ENCODE measurements around the gene CMIP.

Gene CMIP

GRCh38 chr16:81586417-81586816 lies 141.8 kb downstream of the CMIP start:
- H3K9me3 ChIP-seq (ENCODE audit: control insufficient read depth in 1 of 2, low read length in 2 of 2) = no peaks in the 10 kb centered on the region
- no peak overlapping the region for H3K4me3 ChIP-seq (ENCODE audit: low read depth in 1 of 2, low read length in 2 of 2)
- H3K36me3 ChIP-seq (ENCODE audit: control insufficient read depth in 1 of 2, insufficient read depth in 2 of 2, low read length in 2 of 2) = no peaks in the 10 kb centered on the region
- H3K27ac ChIP-seq (ENCODE audit: low read length) = no peak overlapping the region
- no peaks in the 10 kb centered on the region for H3K27me3 ChIP-seq (ENCODE audit: low read depth, low read length)
- H3K4me1 ChIP-seq (ENCODE audit: control insufficient read depth in 1 of 2, insufficient read depth in 2 of 2, low read length in 2 of 2) = peaks cover 0 to 5% of the 10 kb centered on the region in 2 donors

GRCh38 chr16:81586977-81587625 lies 142.5 kb downstream of the CMIP start:
- Histone ChIP-seq H3K27me3 (ENCODE audit: low read depth, low read length) (no peaks in the 10 kb centered on the region), H3K9me3 (ENCODE audit: control insufficient read depth in 1 of 2, low read length in 2 of 2) (no peaks in the 10 kb centered on the region), H3K27ac (ENCODE audit: low read length) (no peak overlapping the region), H3K4me1 (ENCODE audit: control insufficient read depth in 1 of 2, insufficient read depth in 2 of 2, low read length in 2 of 2) (peaks cover 0 to 5% of the 10 kb centered on the region in 2 donors), H3K4me3 (ENCODE audit: low read depth in 1 of 2, low read length in 2 of 2) (no peak overlapping the region), H3K36me3 (ENCODE audit: control insufficient read depth in 1 of 2, insufficient read depth in 2 of 2, low read length in 2 of 2) (no peaks in the 10 kb centered on the region)

- H3K9me3 ChIP-seq (ENCODE audit: control insufficient read depth in 1 of 2, low read length in 2 of 2) = no peaks in the 10 kb centered on the region
- no peaks in the 10 kb centered on the region for H3K36me3 ChIP-seq (ENCODE audit: control insufficient read depth in 1 of 2, insufficient read depth in 2 of 2, low read length in 2 of 2)
- H3K27me3 ChIP-seq (ENCODE audit: low read depth, low read length) = no peaks in the 10 kb centered on the region
- H3K27ac ChIP-seq (ENCODE audit: low read length) = no peak overlapping the region
- no peak overlapping the region for H3K4me3 ChIP-seq (ENCODE audit: low read depth in 1 of 2, low read length in 2 of 2)
- peaks cover 5% of the 10 kb centered on the region in 2 donors for H3K4me1 ChIP-seq (ENCODE audit: control insufficient read depth in 1 of 2, insufficient read depth in 2 of 2, low read length in 2 of 2)
These were observed 143.1 kb downstream of the CMIP start for GRCh38 chr16:81587626-81588160.

- Histone ChIP-seq H3K4me3 (ENCODE audit: low read depth in 1 of 2, low read length in 2 of 2) (no peak overlapping the region), H3K4me1 (ENCODE audit: control insufficient read depth in 1 of 2, insufficient read depth in 2 of 2, low read length in 2 of 2) (peaks cover 5 to 12% of the 10 kb centered on the region in 2 donors), H3K9me3 (ENCODE audit: control insufficient read depth in 1 of 2, low read length in 2 of 2) (no peaks in the 10 kb centered on the region), H3K36me3 (ENCODE audit: control insufficient read depth in 1 of 2, insufficient read depth in 2 of 2, low read length in 2 of 2) (no peaks in the 10 kb centered on the region), H3K27ac (ENCODE audit: low read length) (no peak overlapping the region), H3K27me3 (ENCODE audit: low read depth, low read length) (no peaks in the 10 kb centered on the region)
These were observed 143.9 kb downstream of the CMIP start for GRCh38 chr16:81588326-81589081.

GRCh38 chr16:81589975-81590650 lies 145.5 kb downstream of the CMIP start:
- no peaks in the 10 kb centered on the region for H3K27me3 ChIP-seq (ENCODE audit: low read depth, low read length)

GRCh38 chr16:81590714-81591544 lies 146.3 kb downstream of the CMIP start:
- peaks cover 0 to 13% of the 10 kb centered on the region in 2 donors for H3K4me1 ChIP-seq (ENCODE audit: control insufficient read depth in 1 of 2, insufficient read depth in 2 of 2, low read length in 2 of 2)
- H3K9me3 ChIP-seq (ENCODE audit: control insufficient read depth in 1 of 2, low read length in 2 of 2) = no peaks in the 10 kb centered on the region
- no peaks in the 10 kb centered on the region for H3K36me3 ChIP-seq (ENCODE audit: control insufficient read depth in 1 of 2, insufficient read depth in 2 of 2, low read length in 2 of 2)
- H3K4me3 ChIP-seq (ENCODE audit: low read depth in 1 of 2, low read length in 2 of 2) = no peak overlapping the region
- no peaks in the 10 kb centered on the region for H3K27me3 ChIP-seq (ENCODE audit: low read depth, low read length)
- no peak overlapping the region for H3K27ac ChIP-seq (ENCODE audit: low read length)

More at GRCh38 chr16:81589975-81590650, 145.5 kb downstream of the CMIP start:
- no peaks in the 10 kb centered on the region for H3K9me3 ChIP-seq (ENCODE audit: control insufficient read depth in 1 of 2, low read length in 2 of 2)
- peaks cover 0 to 13% of the 10 kb centered on the region in 2 donors for H3K4me1 ChIP-seq (ENCODE audit: control insufficient read depth in 1 of 2, insufficient read depth in 2 of 2, low read length in 2 of 2)
- H3K4me3 ChIP-seq (ENCODE audit: low read depth in 1 of 2, low read length in 2 of 2) = no peak overlapping the region
- no peaks in the 10 kb centered on the region for H3K36me3 ChIP-seq (ENCODE audit: control insufficient read depth in 1 of 2, insufficient read depth in 2 of 2, low read length in 2 of 2)
- H3K27ac ChIP-seq (ENCODE audit: low read length) = no peak overlapping the region

- H3K4me3 ChIP-seq (ENCODE audit: low read depth in 1 of 2, low read length in 2 of 2) = no peak overlapping the region
- no peak overlapping the region for H3K27ac ChIP-seq (ENCODE audit: low read length)
- peaks cover 0 to 13% of the 10 kb centered on the region in 2 donors for H3K4me1 ChIP-seq (ENCODE audit: control insufficient read depth in 1 of 2, insufficient read depth in 2 of 2, low read length in 2 of 2)
- H3K9me3 ChIP-seq (ENCODE audit: control insufficient read depth in 1 of 2, low read length in 2 of 2) = no peaks in the 10 kb centered on the region
- H3K27me3 ChIP-seq (ENCODE audit: low read depth, low read length) = no peaks in the 10 kb centered on the region
- no peaks in the 10 kb centered on the region for H3K36me3 ChIP-seq (ENCODE audit: control insufficient read depth in 1 of 2, insufficient read depth in 2 of 2, low read length in 2 of 2)
These were observed 146.9 kb downstream of the CMIP start for GRCh38 chr16:81591545-81591870.

GRCh38 chr16:81592353-81592866 lies 147.8 kb downstream of the CMIP start:
- Histone ChIP-seq H3K4me1 (ENCODE audit: control insufficient read depth in 1 of 2, insufficient read depth in 2 of 2, low read length in 2 of 2) (peaks cover 0 to 13% of the 10 kb centered on the region in 2 donors), H3K9me3 (ENCODE audit: control insufficient read depth in 1 of 2, low read length in 2 of 2) (no peaks in the 10 kb centered on the region), H3K4me3 (ENCODE audit: low read depth in 1 of 2, low read length in 2 of 2) (no peak overlapping the region), H3K27me3 (ENCODE audit: low read depth, low read length) (no peaks in the 10 kb centered on the region), H3K27ac (ENCODE audit: low read length) (no peak overlapping the region), H3K36me3 (ENCODE audit: control insufficient read depth in 1 of 2, insufficient read depth in 2 of 2, low read length in 2 of 2) (no peaks in the 10 kb centered on the region)

- Histone ChIP-seq H3K9me3 (ENCODE audit: control insufficient read depth in 1 of 2, low read length in 2 of 2) (no peaks in the 10 kb centered on the region), H3K36me3 (ENCODE audit: control insufficient read depth in 1 of 2, insufficient read depth in 2 of 2, low read length in 2 of 2) (no peaks in the 10 kb centered on the region), H3K4me3 (ENCODE audit: low read depth in 1 of 2, low read length in 2 of 2) (no peak overlapping the region), H3K4me1 (ENCODE audit: control insufficient read depth in 1 of 2, insufficient read depth in 2 of 2, low read length in 2 of 2) (peaks cover 0 to 13% of the 10 kb centered on the region in 2 donors), H3K27me3 (ENCODE audit: low read depth, low read length) (no peaks in the 10 kb centered on the region), H3K27ac (ENCODE audit: low read length) (no peak overlapping the region)
These were observed 148.9 kb downstream of the CMIP start for GRCh38 chr16:81593481-81593880.

- peaks cover 4 to 13% of the 10 kb centered on the region in 2 donors for H3K4me1 ChIP-seq (ENCODE audit: control insufficient read depth in 1 of 2, insufficient read depth in 2 of 2, low read length in 2 of 2)
- no peak overlapping the region for H3K4me3 ChIP-seq (ENCODE audit: low read depth in 1 of 2, low read length in 2 of 2)
- no peaks in the 10 kb centered on the region for H3K36me3 ChIP-seq (ENCODE audit: control insufficient read depth in 1 of 2, insufficient read depth in 2 of 2, low read length in 2 of 2)
- H3K9me3 ChIP-seq (ENCODE audit: control insufficient read depth in 1 of 2, low read length in 2 of 2) = no peaks in the 10 kb centered on the region
- H3K27ac ChIP-seq (ENCODE audit: low read length) = no peak overlapping the region
- no peaks in the 10 kb centered on the region for H3K27me3 ChIP-seq (ENCODE audit: low read depth, low read length)
These were observed 151.2 kb downstream of the CMIP start for GRCh38 chr16:81595629-81596292.

All from muscle layer of duodenum (tissue), 2 donors.